ENCODE data around the gene MEP1A. TPM values are rescaled to one million over a fixed set of nuclear protein-coding genes. Genes with fewer than 3 reads are reported as not detected.

The MEP1A gene
- total and polyA plus RNA-seq, 9 of the 15 experiments (the other 6 are each of a cell fraction or from before 2014, with no cell fraction given) = not detected

- Histone ChIP-seq H4K20me1 (replicated peaks; ENCODE audit: control insufficient read depth, insufficient read depth, low read length) (no peaks in the 10 kb centered on the region), H3K9me1 (ENCODE audit: control insufficient read depth, insufficient read depth, low read length) (no peaks in the 10 kb centered on the region), H3K36me3 (ENCODE audit: control insufficient read depth, insufficient read depth, low read length) (no peaks in the 10 kb centered on the region), H3K27ac (ENCODE audit: extremely low read depth, low read depth, low read length) (no peak overlapping the region), H3K27me3 (ENCODE audit: control insufficient read depth in 2 of 2, insufficient read depth in 2 of 2, low read length in 2 of 2) (no peaks in the 10 kb centered on the region), H3K9ac (ENCODE audit: insufficient read depth in 1 of 2, low read depth in 2 of 2, low read length in 2 of 2) (no peak overlapping the region), H3K4me1 (replicated peaks in 1 of 2; ENCODE audit: control insufficient read depth in 2 of 2, insufficient read depth in 2 of 2, low read length in 2 of 2) (no peaks in the 10 kb centered on the region), H3K9me3 (replicated peaks; ENCODE audit: control insufficient read depth, insufficient read depth, low read depth, low read length) (no peaks in the 10 kb centered on the region), H3K4me2 (ENCODE audit: insufficient read depth, low read length) (no peak overlapping the region), H3K4me3 (no peak overlapping the region), H2AFZ (ENCODE audit: low read depth, low read length) (no peak overlapping the region), H3K79me2 (ENCODE audit: control insufficient read depth, insufficient read depth, low read length) (no peaks in the 10 kb centered on the region)
- no TSS peak for BruUV-seq (replicated peaks)
- in situ Hi-C loops (cut with MboI) (no loop called here), intact Hi-C loops (cut with micrococcal nuclease) (no loop called here)
- FAIRE-seq (no peak), ATAC-seq (no peak), DNase-seq (ENCODE audit: extremely low read depth in 1 of 4, low spot score in 3 of 4) (no peak)
- ChIA-PET CTCF (ENCODE audit: low intra/inter-chr PET ratio) (no interaction called here), POLR2A (no interaction called here)
- TF ChIP-seq ZNF609 (CRISPR knock-in tag; IDR thresholded peaks at IDR 0.05; ENCODE audit: borderline replicate concordance) (no peak), ID3 (CRISPR knock-in tag; IDR thresholded peaks at IDR 0.05) (no peak), ID3 (tag; IDR thresholded peaks at IDR 0.05) (no peak), VEZF1 (CRISPR knock-in tag; IDR thresholded peaks at IDR 0.05) (no peak), TGIF2 (CRISPR knock-in tag; IDR thresholded peaks at IDR 0.05) (no peak), SRSF9 (IDR thresholded peaks at IDR 0.05; ENCODE audit: borderline replicate concordance, low read depth, low read length) (no peak), ARNT (IDR thresholded peaks at IDR 0.05) (no peak), NR4A1 (CRISPR knock-in tag; IDR thresholded peaks at IDR 0.05) (no peak), NR4A1 (tag; IDR thresholded peaks at IDR 0.05) (no peak), CBX2 (IDR thresholded peaks at IDR 0.05; ENCODE audit: insufficient read depth, low read length, poor library complexity, severe bottlenecking) (no peak), KDM5B (IDR thresholded peaks at IDR 0.05; ENCODE audit: insufficient replicate concordance, low read depth, low read length) (no peak), MED1 (CRISPR knock-in tag; IDR thresholded peaks at IDR 0.05; ENCODE audit: borderline replicate concordance) (no peak), E2F8 (IDR thresholded peaks at IDR 0.05; ENCODE audit: low read depth, partially characterized antibody) (no peak), RBM17 (IDR thresholded peaks at IDR 0.05; ENCODE audit: borderline replicate concordance, low read depth, low read length) (no peak)
- 6% methylated on average over 2 of the region's 2 CpGs for WGBS (ENCODE audit: insufficient coverage, low coverage, missing lambda C conversion rate)
These were observed 89.5 kb downstream of the MEP1A start for GRCh38 chr6:46882645-46883044.

Measured in K562 (cell line).